Iris pigment epithelial cell (primary cell): ENCODE data around the gene BCL2L12.
"Not testable (repeated sequence)": the region's sequence is repeated elsewhere in the genome, so short reads cannot be mapped to it uniquely, and the experiment has no call there.

Experiments
- DNase-seq: peaks from one replicate; pipeline ENCODE4 v3.0.0-alpha.2; 2011; ENCODE audit warnings: low read depth

Gene BCL2L12

DNA sequence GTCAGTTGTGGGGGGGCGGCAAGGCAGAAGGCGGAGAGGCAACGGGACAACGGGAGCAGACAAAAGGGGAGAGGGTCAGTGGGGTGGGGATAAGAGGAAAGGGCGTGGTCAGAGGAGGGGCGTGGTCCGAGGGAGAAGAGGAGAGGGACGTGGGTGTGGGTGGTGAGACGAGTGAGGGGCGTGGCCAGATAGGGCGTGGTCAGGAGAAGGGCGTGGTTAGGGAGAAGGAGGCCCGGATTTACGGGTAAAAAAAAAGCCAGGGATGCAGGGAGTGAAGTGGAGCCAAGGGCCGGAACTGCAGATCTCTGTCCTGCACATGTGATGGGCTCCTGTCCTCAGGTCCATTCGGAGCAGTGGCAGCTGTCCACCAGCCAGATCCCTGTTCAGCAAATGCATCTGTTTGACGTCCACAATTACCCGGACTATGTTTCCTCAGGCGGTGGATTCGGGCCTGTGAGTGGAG lies 46.7 kb downstream of the BCL2L12 start:
- DNase-seq: peak; percentile 66

DNA sequence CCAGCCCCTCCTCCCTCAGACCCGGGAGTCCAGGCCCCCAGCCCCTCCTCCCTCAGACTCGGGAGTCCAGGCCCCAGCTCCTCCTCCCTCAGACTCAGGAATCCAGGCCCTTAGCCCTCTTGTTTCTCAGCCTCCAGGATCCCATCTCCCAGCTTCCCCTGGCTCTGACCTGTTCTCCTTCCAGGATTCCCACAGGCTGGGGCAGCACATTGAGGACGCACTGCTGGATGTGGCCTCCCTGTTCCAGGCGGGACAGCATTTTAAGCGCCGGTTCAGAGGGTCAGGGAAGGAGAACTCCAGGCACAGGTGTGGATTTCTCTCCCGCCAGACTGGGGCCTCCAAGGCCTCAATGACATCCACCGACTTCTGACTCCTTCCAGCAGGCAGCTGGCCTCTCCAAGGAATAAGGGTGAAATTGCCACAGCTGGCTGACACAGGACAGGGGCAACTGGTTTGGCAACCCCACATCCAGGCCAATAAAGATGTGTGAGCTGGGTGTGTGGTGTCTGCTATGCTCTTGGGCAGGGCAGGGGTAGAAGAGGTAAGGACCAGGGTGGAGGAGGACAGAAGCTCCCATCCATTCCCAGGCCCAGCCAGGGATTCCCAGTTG lies 47.6 kb downstream of the BCL2L12 start:
- no peak for DNase-seq

DNA sequence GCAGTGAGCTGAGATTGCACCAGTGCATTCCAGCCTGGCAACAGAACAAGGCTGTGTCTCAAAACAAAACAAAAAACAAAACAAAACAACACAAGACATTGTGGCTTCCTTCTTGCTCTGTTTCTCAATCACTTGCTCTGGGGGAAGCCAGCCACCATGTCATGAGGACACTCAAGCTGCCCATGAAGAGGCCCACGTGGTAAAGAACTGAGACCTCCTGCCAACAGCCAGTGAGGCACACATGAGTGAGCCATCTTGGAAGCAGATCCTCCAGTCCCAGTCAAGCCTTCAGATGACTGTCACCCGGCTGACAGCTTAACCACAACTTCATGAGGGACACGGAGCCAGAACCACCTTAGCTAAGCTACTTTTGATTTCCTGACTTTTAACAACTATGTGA lies 50.4 kb downstream of the BCL2L12 start:
- no peak for DNase-seq

DNA sequence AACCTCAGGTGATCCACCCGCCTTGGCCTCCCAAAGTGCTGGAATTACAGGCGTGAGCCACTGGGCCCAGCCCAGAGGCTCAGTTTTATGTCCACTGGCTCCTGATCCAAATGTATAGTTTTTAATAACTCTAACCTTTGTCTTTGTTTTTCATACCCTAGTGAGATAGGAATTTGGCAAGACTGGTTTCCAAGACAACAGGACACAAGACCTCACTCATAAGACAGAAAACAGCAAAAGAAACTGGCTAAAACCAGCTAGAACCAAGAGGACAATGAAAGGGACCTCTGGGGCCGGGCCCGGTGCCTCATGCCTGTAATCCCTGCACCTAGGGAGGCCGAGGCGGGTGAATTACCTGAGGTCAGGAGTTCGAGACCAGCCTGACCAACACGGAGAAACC lies 52.8 kb downstream of the BCL2L12 start:
- peak; percentile 45 for DNase-seq

DNA sequence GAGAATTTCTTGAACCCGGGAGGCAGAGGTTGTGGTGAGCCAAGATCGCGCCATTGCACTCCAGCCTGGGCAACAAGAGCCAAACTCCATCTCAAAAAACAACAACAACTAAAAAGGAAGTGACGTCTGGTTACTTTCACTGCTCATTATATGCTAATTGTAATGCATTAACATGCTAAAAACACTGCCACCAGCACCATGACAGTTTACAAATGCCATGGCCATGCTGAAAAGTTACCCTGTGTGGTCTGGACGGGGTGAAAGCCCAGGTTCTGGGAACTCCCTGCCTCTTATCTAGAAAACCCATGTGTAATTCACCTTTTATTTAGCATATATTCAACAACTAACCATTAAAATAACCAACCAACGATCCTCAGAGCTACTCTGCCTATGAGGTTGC lies 53.3 kb downstream of the BCL2L12 start:
- DNase-seq: no peak

DNA sequence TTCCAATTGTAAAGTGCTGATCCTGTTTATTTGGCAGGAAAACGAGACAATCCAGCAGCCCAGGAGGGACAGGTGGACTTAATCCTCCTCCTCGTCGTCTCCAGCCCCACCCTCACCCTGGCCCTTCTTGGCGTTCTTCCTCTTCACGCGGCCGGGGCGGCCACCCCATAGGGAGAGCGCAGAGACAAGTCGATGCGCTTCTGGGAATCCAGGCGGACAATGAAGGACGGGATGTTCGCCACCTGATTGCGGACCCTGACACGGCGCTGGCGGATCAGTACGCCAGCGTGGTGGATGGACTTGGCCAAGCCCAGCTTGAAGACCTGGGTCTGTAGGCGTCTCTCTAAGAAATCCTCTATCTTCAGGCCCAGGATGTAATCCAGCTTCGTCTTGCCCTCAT lies 53.7 kb downstream of the BCL2L12 start:
- DNase-seq: not testable (repeated sequence)
